Right atrium auricular region (tissue), 2 donors: Measurements from ENCODE around the gene PRKRIP1. TPM values are rescaled to one million over a fixed set of nuclear protein-coding genes. Genes with fewer than 3 reads are reported as not detected.

Experiments used
- DNase-seq: peaks from one replicate; pipeline ENCODE4 v3.0.0-alpha.2; 2019; ENCODE audit warnings: low spot score
- H3K27ac ChIP-seq, 2 donors: fragments of 200-600 bp; sonication (generic); 1 replicate in 1 of 2; 2 replicates in 1 of 2; pipeline ENCODE4 v1.5.1; 2016 to 2019
- H3K27me3 ChIP-seq, 2 donors: fragments of 200-600 bp; sonication (generic); one replicate each; pipeline versions ENCODE4 v1.5.1 to v1.6.0; 2017 to 2019
- H3K36me3 ChIP-seq: fragments of 200-600 bp; sonication (generic); one replicate; pipeline ENCODE4 v1.5.1; 2016
- H3K4me1 ChIP-seq, 2 donors: fragments of 200-600 bp; sonication (generic); one replicate each; pipeline versions ENCODE4 v1.5.1 to v1.6.0; 2017 to 2019
- H3K4me3 ChIP-seq, 2 donors: fragments of 200-600 bp; sonication (generic); 1 replicate in 1 of 2; 2 replicates in 1 of 2; pipeline ENCODE4 v1.5.1; 2017 to 2019; ENCODE audit warnings: mild to moderate bottlenecking in 1 of 2, moderate library complexity in 1 of 2
- H3K9me3 ChIP-seq, 2 donors: fragments of 200-600 bp; sonication (generic); one replicate each; pipeline ENCODE4 v1.5.1; 2019
- CTCF ChIP-seq, 2 donors: fragments of 200-600 bp; sonication (generic); IDR thresholded peaks; one replicate each; pipeline ENCODE4 v1.5.1; 2019; ENCODE audit warnings: antibody characterized with exemption in 2 of 2
- total RNA-seq, 2 donors: library from RNA; depleted of rRNA; stranded (reverse); fragments of >200 nt; gene quantifications; one replicate each; pipeline ENCODE4 v1.1.0, GENCODE V29; 2016

Gene PRKRIP1
- total RNA-seq, 2 donors from 2014 or later, result 9.6 to 9.8 TPM

- no peak for TF ChIP-seq CTCF (IDR thresholded peaks at IDR 0.05)
Observed at GRCh38 chr7:102433219-102434038, 37.3 kb downstream of the PRKRIP1 start, which contains the start of gene ORAI2. Gene ORAI2, plus strand, starts transcription at chr7:102433575. Its CDS starts 5,382 bp downstream, at chr7:102438957.

GRCh38 chr7:102434039-102434486, 37.9 kb downstream of the PRKRIP1 start:
- no peak for TF ChIP-seq CTCF (IDR thresholded peaks at IDR 0.05)
- H3K27me3 ChIP-seq, result no peaks in the 10 kb centered on the region
- H3K36me3 ChIP-seq, result no peaks in the 10 kb centered on the region
- H3K4me3 ChIP-seq, result peak overlapping the region; percentile 66 to 85
- H3K27ac ChIP-seq, result peak overlapping the region; percentile 52 to 66
- DNase-seq, result no peak
- H3K9me3 ChIP-seq, result no peaks in the 10 kb centered on the region
- peaks cover 0 to 18% of the 10 kb centered on the region in 2 donors for H3K4me1 ChIP-seq

More at GRCh38 chr7:102433219-102434038, 37.3 kb downstream of the PRKRIP1 start, which contains the start of gene ORAI2:
- peak; percentile 64 for DNase-seq
- Histone ChIP-seq H3K4me3 (peak within 1 kb of the TSS; percentile 66 to 85), H3K27ac (peak within 1 kb of the TSS; percentile 66), H3K36me3 (no peaks in the 10 kb centered on the region), H3K27me3 (no peaks in the 10 kb centered on the region), H3K9me3 (no peaks in the 10 kb centered on the region), H3K4me1 (peaks cover 0 to 18% of the 10 kb centered on the region in 2 donors)

- peaks cover 0 to 29% of the 10 kb centered on the region in 2 donors for H3K4me1 ChIP-seq
- H3K27ac ChIP-seq, result no peak overlapping the region
- H3K36me3 ChIP-seq, result no peaks in the 10 kb centered on the region
- DNase-seq, result no peak
- no peaks in the 10 kb centered on the region for H3K27me3 ChIP-seq
- H3K4me3 ChIP-seq, result no peak overlapping the region
- H3K9me3 ChIP-seq, result no peaks in the 10 kb centered on the region
- TF ChIP-seq CTCF (IDR thresholded peaks at IDR 0.05), result no peak
Observed at GRCh38 chr7:102436118-102436517, 40.0 kb downstream of the PRKRIP1 start.

- H3K9me3 ChIP-seq, result no peaks in the 10 kb centered on the region
- H3K27me3 ChIP-seq, result no peaks in the 10 kb centered on the region
- DNase-seq, result peak; percentile 77
- no peak for TF ChIP-seq CTCF (IDR thresholded peaks at IDR 0.05)
- peak overlapping the region; percentile 21 to 58 for H3K27ac ChIP-seq
- no peak overlapping the region for H3K4me3 ChIP-seq
- peaks cover 0 to 11% of the 10 kb centered on the region in 2 donors for H3K4me1 ChIP-seq
- H3K36me3 ChIP-seq, result no peaks in the 10 kb centered on the region
Observed at GRCh38 chr7:102439963-102440795, 44.0 kb downstream of the PRKRIP1 start.

GRCh38 chr7:102444961-102445673, 49.0 kb downstream of the PRKRIP1 start:
- no peak for DNase-seq
- Histone ChIP-seq H3K4me3 (no peak overlapping the region), H3K9me3 (no peaks in the 10 kb centered on the region), H3K27me3 (no peaks in the 10 kb centered on the region), H3K27ac (no peak overlapping the region), H3K4me1 (peaks cover 0 to 6% of the 10 kb centered on the region in 2 donors), H3K36me3 (no peaks in the 10 kb centered on the region)
- no peak for TF ChIP-seq CTCF (IDR thresholded peaks at IDR 0.05)
